Astrocyte of the hippocampus (primary cell): Measurements from ENCODE around the gene TRIM29.

Experiments
- DNase-seq: peaks from one replicate; pipeline ENCODE4 v3.0.0; 2011; ENCODE audit warnings: low read depth, low spot score

The TRIM29 gene

GRCh38 chr11:120122924-120123683, 14.8 kb downstream of the TRIM29 start:
- no peak for DNase-seq

GRCh38 chr11:120121914-120122473, 15.9 kb downstream of the TRIM29 start:
- peak; percentile 12 for DNase-seq

GRCh38 chr11:120121336-120121735, 16.6 kb downstream of the TRIM29 start:
- DNase-seq, result no peak

GRCh38 chr11:120120805-120121335, 17.0 kb downstream of the TRIM29 start:
- DNase-seq, result no peak

GRCh38 chr11:120119121-120119520, 18.8 kb downstream of the TRIM29 start:
- DNase-seq, result no peak

GRCh38 chr11:120117991-120118390, 19.9 kb downstream of the TRIM29 start:
- DNase-seq, result no peak

- DNase-seq, result no peak
These were observed 20.9 kb downstream of the TRIM29 start for GRCh38 chr11:120116966-120117365.

GRCh38 chr11:120115272-120116000, 22.5 kb downstream of the TRIM29 start:
- DNase-seq, result no peak

GRCh38 chr11:120112174-120112796, 25.6 kb downstream of the TRIM29 start:
- no peak for DNase-seq

- no peak for DNase-seq
These were observed 28.4 kb downstream of the TRIM29 start for GRCh38 chr11:120109531-120109930.

- no peak for DNase-seq
These were observed 29.1 kb downstream of the TRIM29 start for GRCh38 chr11:120108785-120109168.

- peak; percentile 82 for DNase-seq
These were observed 29.6 kb downstream of the TRIM29 start for GRCh38 chr11:120108154-120108784.

GRCh38 chr11:120107692-120108091, 30.2 kb downstream of the TRIM29 start:
- no peak for DNase-seq

- DNase-seq, result no peak
These were observed 31.4 kb downstream of the TRIM29 start for GRCh38 chr11:120106354-120107150.

- no peak for DNase-seq
These were observed 32.3 kb downstream of the TRIM29 start for GRCh38 chr11:120105576-120105975.

GRCh38 chr11:120104041-120104565, 33.8 kb downstream of the TRIM29 start:
- DNase-seq, result no peak

GRCh38 chr11:120102864-120103122, 35.1 kb downstream of the TRIM29 start:
- no peak for DNase-seq

GRCh38 chr11:120102050-120102863, 35.7 kb downstream of the TRIM29 start:
- DNase-seq, result no peak

- DNase-seq, result no peak
These were observed 39.4 kb downstream of the TRIM29 start for GRCh38 chr11:120098503-120099020.
